Esophagus squamous epithelium (tissue), 4 donors: ENCODE results near the gene FXYD5.

ENCODE experiments used
- CTCF ChIP-seq, 6 experiments: fragments of 450-650 bp in 4 of 6; fragments of 200-600 bp in 2 of 6; sonication (generic) in 2 of 6; IDR thresholded peaks; one replicate each; pipeline ENCODE4 v1.5.1; 2016 to 2019; ENCODE audit warnings: antibody characterized with exemption in 6 of 6, mild to moderate bottlenecking in 4 of 6, moderate library complexity in 4 of 6
- POLR2A ChIP-seq, 4 donors: fragments of 450-650 bp; IDR thresholded peaks; one replicate each; pipeline ENCODE4 v1.6.1; 2017; ENCODE audit warnings: antibody characterized with exemption in 4 of 4, mild to moderate bottlenecking in 4 of 4, moderate library complexity in 3 of 4

GRCh38 chr19:35167251-35168119, 12.9 kb downstream of the FXYD5 start:
- TF ChIP-seq POLR2A (IDR thresholded peaks at IDR 0.05) (no peak), CTCF (IDR thresholded peaks at IDR 0.05) (no peak)
